ENCODE results near the gene CHAD. TPM values are rescaled to one million over a fixed set of nuclear protein-coding genes. Genes with fewer than 3 reads are reported as not detected.

CHAD gene
- total RNA-seq, 2 experiments from 2014 or later = not detected

GRCh38 chr17:50460831-50461526, 7.7 kb downstream of the CHAD start:
- no peak for DNase-seq
- H3K4me1 Mint-ChIP-seq (ENCODE audit: low read depth) = no peaks in the 10 kb centered on the region

GRCh38 chr17:50459756-50460155, 8.9 kb downstream of the CHAD start:
- CTCF ChIA-PET = interaction anchor here (0.6 kb wide), 1 partner anchor 71 kb away, joined by 3 read pairs; no protein-coding TSS in a partner anchor
- TF ChIP-seq, protein P1, sequence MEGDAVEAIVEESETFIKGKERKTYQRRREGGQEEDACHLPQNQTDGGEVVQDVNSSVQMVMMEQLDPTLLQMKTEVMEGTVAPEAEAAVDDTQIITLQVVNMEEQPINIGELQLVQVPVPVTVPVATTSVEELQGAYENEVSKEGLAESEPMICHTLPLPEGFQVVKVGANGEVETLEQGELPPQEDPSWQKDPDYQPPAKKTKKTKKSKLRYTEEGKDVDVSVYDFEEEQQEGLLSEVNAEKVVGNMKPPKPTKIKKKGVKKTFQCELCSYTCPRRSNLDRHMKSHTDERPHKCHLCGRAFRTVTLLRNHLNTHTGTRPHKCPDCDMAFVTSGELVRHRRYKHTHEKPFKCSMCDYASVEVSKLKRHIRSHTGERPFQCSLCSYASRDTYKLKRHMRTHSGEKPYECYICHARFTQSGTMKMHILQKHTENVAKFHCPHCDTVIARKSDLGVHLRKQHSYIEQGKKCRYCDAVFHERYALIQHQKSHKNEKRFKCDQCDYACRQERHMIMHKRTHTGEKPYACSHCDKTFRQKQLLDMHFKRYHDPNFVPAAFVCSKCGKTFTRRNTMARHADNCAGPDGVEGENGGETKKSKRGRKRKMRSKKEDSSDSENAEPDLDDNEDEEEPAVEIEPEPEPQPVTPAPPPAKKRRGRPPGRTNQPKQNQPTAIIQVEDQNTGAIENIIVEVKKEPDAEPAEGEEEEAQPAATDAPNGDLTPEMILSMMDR (IDR thresholded peaks at IDR 0.05) = no peak
- Mint-ChIP-seq H3K9me3 (no peaks in the 10 kb centered on the region), H3K4me1 (ENCODE audit: low read depth) (no peaks in the 10 kb centered on the region), H3K27me3 (no peaks in the 10 kb centered on the region), H3K27ac (no peak overlapping the region), H3K36me3 (ENCODE audit: low read depth) (no peaks in the 10 kb centered on the region), H3K4me3 (no peak overlapping the region)
- ATAC-seq (no peak), DNase-seq (no peak)
- POLR2A ChIA-PET = interaction anchor here (0.7 kb wide), 1 partner anchor 12 kb away, joined by 3 read pairs; no protein-coding TSS in a partner anchor
- intact Hi-C loops (cut with micrococcal nuclease) = no loop called here

More at GRCh38 chr17:50460831-50461526, 7.7 kb downstream of the CHAD start:
- no peak overlapping the region for H3K27ac Mint-ChIP-seq
- H3K27me3 Mint-ChIP-seq = no peaks in the 10 kb centered on the region
- POLR2A ChIA-PET = no interaction called here
- no peak for ATAC-seq
- no peaks in the 10 kb centered on the region for H3K36me3 Mint-ChIP-seq (ENCODE audit: low read depth)
- no peak overlapping the region for H3K4me3 Mint-ChIP-seq
- no peaks in the 10 kb centered on the region for H3K9me3 Mint-ChIP-seq
- intact Hi-C loops (cut with micrococcal nuclease) = no loop called here
- CTCF ChIA-PET = interaction anchor here (1.0 kb wide), 1 partner anchor 64 kb away, joined by 3 read pairs; the partner anchor contains the start of gene LRRC59
- TF ChIP-seq, protein P1 (IDR thresholded peaks at IDR 0.05) = no peak

GRCh38 chr17:50458701-50459676, 9.7 kb downstream of the CHAD start:
- no peak overlapping the region for H3K27ac Mint-ChIP-seq
- POLR2A ChIA-PET = interaction anchor here (0.7 to 0.8 kb wide), 2 partner anchors 13 to 392 kb away, joined by 3 read pairs; no protein-coding TSS in a partner anchor
- DNase-seq = no peak
- no peak for ATAC-seq
- CTCF ChIA-PET = interaction anchor here (0.6 to 1.4 kb wide), 2 partner anchors 72 to 97 kb away, joined by 3 read pairs; no protein-coding TSS in a partner anchor
- no peaks in the 10 kb centered on the region for H3K9me3 Mint-ChIP-seq
- intact Hi-C loops (cut with micrococcal nuclease) = no loop called here
- TF ChIP-seq, protein P1 (IDR thresholded peaks at IDR 0.05) = no peak
- no peak overlapping the region for H3K4me3 Mint-ChIP-seq
- H3K36me3 Mint-ChIP-seq (ENCODE audit: low read depth) = no peaks in the 10 kb centered on the region
- H3K27me3 Mint-ChIP-seq = no peaks in the 10 kb centered on the region
- no peaks in the 10 kb centered on the region for H3K4me1 Mint-ChIP-seq (ENCODE audit: low read depth)

DNA sequence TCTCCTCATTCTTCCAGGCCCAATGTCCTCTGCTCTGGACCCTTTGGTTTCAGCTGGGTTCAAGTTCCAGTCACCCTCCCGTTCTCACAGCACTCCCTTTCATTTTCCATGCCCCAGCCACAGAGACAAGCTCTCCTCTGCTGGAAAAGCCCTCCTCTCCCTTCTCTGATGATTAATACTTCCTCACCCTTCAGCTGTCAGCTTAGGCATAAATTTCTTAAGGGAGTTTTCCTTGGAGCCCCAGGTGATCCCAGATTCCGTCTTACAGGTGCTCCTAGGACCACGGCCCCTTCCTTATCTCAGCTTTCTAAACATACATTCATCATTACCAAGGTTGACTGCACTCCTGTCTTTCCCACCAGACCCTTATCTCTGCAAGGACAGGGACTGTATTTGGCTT, 10.4 kb downstream of the CHAD start:
- H3K4me3 Mint-ChIP-seq = no peak overlapping the region
- no peak overlapping the region for H3K27ac Mint-ChIP-seq
- H3K9me3 Mint-ChIP-seq = no peaks in the 10 kb centered on the region
- POLR2A ChIA-PET = interaction anchor here (0.8 kb wide), 1 partner anchor 391 kb away, joined by 3 read pairs; no protein-coding TSS in a partner anchor
- ATAC-seq = no peak
- no peaks in the 10 kb centered on the region for H3K4me1 Mint-ChIP-seq (ENCODE audit: low read depth)
- intact Hi-C loops (cut with micrococcal nuclease) = no loop called here
- TF ChIP-seq, protein P1 (IDR thresholded peaks at IDR 0.05) = no peak
- no peaks in the 10 kb centered on the region for H3K27me3 Mint-ChIP-seq
- CTCF ChIA-PET = interaction anchor here (0.8 to 1.4 kb wide), 2 partner anchors 60 to 96 kb away, joined by 3 read pairs; no protein-coding TSS in a partner anchor
- DNase-seq = no peak
- no peaks in the 10 kb centered on the region for H3K36me3 Mint-ChIP-seq (ENCODE audit: low read depth)
